T-helper 2 cell (primary cell): Measurements from ENCODE around the gene SPACA4.

ENCODE experiments used
- DNase-seq, 5 experiments: peaks; one replicate each; pipeline versions ENCODE4 v3.0.0 to v3.0.0-alpha.2; 2012 to 2022

Gene SPACA4

DNA sequence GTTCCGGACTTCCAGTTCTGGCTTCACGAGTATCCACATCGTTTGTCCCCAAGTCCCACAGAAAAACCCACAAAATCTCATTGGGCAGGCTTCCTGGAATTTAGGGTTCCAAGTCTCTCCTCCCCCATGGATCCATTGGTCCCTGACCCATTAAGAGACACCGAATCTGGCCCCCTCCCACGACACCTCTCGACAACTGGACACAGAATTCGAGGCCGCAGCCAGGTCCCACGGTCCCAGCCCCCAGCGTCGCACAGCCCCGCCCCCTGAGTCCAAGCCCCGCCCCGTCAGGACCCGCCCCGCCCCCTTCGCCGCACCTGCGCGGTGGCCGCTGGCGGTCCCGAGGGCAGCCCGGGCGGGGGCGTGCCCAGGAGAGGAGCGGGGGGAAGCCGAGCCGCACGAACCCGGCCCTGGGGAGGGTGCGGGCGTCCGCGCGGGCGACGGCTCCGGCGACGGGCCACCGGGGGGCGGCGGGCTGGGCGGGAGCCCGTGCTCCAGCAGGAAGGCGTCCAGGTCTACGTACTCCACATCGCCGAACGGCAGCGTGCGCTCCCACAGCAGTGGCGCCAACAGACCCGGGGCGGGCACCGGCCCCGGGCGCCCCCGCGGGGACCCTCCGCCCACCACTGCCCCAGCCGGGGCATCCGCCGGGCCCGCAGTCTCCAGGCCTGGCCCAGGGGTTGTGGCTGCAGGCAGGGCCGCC lies 28.9 kb downstream of the SPACA4 start:
- DNase-seq = peak; percentile 55 to 78 (median 61)

DNA sequence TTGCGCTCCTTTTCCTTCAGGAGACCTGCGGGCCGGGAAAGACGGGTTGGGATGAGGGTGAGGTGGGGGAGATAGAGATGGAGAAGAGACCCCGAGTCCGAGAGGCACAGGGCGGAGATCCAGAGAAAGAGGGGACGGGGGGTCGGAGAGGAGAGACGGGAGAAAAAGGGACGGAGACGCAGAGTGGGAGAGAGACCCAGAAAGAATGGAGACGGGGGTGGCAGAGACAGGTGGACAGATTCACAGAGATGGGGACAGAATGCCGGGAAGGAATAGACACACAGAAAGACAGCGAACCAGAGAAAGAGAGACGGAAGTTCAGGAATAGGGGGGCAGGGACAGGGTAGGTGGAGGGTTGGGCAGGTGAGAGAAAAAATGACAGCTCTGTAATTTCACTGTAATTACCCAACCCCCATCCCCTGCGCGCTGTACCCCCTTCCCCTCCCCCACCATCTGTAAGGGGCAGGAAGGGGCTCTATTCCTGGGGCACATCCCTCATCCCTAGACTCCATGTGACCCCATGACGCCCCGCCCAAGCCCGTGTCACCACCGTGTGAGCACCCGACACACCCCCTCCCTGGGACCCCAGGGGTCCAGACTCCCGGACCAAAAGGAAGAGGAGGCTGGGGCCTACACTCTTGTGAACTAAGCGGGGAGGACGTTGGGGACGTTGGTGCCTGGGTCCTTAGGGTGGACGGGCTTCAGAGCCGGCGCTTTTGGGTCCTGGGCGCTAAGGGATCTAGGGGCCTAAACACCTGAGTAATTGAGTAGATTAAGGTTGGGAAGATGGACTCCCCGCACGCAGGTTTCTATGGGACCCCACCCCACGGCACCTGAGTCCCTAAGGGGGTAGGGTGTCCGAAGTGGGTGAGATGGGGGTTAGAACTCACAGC lies 29.7 kb downstream of the SPACA4 start:
- DNase-seq = peak in 1 of 5 experiments; percentile 56

DNA sequence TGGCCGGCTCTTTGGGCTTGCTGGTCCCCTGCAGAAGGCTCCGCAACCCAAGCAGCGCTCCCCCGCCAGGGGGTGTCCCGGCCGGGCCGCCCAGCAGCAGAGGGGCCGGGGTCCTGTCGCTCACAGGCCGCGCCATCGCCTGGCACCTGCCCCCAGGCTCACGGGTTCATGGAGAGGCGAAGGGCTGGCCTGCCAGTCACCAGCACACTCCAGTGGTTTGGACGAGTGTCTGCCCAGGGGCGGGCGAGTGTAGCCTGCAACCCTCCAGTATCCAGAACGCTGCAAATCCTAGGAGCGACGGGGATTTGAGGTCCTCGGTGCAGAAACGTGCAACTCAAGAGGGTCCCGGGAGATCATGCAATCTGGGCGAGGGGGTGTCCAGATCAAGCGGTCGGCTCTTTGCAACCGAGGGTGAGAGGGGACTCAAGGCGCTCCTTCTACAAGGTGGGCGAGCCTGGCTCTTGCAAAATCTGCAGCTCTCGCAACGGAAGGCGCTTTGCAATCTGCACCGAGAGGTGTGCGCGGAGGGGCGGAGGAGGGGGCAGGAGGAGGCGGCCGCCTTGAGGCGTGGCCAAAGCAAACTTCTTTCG lies 30.4 kb downstream of the SPACA4 start, which contains the start of gene DBP:
DBP (minus strand) TSS at position 521 of the 590 bp plus-strand sequence; CDS start at position 136, 385 bp downstream.
- peak in 1 of 5 experiments; percentile 36 for DNase-seq

DNA sequence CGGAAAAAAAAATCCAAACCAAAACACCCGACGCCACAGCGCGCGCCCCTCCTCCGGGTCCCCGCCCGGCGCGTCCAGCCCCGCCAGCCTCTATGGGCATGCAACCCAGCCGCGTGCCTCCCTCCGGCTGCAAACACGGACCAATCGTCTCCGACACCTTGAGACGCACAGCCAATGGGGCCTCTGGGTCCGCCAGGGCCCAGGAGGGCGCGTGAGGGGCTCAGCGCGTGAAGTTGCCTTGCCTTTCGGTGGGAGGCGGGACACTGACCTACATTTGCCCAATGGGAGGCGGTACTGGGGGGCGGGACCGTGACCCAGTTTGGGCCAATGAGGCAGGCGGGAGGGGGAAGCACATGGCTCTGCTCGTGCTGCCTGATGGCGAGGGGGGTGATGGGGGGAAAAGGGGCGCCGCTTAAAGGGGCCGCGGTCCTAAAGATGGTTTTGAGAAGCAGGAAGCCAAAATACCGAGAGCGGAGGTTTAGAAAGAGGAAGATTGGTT lies 31.0 kb downstream of the SPACA4 start:
- peak; percentile 98 to 100 (median 100) for DNase-seq

DNA sequence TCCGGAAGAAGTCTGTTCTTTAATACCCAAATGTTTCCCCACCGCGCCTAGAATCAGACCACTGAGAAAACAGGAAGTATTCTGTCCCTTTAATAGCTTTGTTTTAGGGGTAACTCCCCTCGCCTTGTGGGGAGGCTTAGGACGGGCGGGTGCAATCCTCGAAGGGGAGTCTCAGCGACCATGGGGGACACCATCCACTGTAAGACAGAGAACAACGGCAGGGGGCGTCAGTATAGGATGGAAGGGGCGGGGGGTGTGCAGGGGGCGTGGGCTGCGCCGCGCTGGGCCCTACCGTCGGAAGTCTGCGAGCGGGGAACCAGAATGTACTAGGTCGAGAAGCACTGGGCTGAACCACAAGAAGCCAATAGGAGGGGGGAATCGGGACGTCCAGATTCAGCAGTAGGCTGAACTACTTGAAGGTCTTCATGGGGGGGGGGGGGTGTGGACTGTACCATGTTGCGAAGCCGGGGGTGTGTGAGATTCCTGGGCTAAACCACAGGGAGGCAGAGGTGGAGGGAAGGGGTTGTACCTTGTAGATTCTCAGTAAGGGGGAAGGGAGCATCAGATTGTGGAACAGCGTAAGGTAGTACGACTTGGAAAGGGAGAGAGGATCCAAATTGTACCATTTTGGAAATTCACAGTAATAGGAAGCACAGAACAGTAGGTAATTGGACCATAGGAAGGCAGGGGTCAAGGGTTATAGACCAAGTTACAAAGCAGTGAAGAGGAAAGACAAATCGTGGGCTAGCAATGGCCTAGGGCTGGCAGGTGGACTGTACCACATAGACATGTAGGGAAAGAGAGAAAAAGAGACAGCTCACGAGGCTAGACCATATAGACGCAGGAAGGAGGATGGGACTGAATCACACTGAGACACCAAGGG lies 31.6 kb downstream of the SPACA4 start:
- DNase-seq = peak; percentile 59 to 97 (median 83)

DNA sequence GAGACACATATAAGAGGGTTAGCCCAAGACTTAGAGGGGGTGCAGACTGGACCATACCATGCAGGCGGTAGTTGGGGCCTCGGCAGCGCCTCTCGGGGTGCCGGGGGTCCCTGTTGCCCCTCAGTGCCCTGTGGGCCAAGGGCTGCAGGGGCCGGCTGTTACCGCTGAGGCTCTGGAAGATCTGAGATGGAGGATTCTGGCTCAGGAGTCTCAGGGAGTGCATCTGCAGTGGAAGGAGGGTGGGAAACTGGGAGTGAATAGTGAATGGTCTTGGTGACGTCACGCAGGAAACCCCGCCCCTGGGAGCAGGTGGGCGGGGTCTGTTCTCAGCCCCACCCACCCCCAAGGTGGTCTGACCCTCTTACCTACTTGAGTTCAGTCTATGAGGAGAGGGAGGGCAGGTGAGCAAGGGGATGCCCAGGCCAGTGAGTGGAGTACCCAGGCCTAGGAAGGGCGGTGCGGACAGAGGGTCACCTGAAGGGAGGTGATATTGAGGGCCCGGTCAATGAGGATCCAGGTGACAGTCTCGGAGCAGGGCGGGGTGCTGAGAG lies 32.4 kb downstream of the SPACA4 start:
- peak in 1 of 5 experiments; percentile 8 for DNase-seq

DNA sequence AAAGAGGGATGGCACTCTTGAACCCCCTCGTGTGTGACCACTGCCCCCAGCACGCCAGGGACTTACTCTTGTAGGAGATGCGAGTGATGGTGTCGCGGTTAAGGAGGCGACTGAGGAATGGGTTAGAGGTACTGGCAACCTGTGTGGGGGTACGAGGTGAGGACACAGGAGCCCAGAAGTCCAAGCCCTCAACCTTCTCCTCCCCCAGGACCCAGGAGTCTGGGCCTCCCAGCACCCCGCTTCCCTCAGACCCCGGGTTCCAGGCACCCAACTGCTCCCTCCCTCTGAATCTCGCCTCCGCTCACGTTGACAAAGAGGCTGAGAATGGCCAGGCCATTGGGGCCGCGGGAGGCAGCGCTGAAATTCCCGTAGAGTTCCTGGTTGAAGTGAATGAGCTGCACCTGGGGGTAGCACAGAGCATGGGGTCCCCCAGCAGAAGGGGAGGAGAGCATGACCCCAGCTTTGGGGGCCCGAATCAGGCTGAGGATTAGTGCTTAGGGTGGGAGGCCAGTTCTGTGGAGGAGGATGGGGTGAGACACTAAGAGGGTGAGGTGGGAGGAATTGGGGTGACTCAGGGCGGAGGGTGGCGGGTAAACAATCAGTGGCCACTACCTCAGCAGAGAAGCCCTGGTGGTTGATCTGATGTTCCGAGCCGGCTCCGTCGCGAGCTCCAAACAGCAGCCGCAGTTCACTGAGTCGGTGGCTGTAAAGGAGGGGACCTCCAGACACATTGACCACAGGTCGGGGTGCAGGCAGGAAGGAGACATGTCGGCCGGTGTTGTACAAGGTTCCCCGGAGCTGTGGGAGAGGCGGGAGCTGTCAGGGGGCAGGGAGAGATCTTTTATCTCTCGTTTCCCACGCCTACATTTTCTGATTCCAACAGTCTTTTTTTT lies 33.2 kb downstream of the SPACA4 start:
- DNase-seq = no peak

DNA sequence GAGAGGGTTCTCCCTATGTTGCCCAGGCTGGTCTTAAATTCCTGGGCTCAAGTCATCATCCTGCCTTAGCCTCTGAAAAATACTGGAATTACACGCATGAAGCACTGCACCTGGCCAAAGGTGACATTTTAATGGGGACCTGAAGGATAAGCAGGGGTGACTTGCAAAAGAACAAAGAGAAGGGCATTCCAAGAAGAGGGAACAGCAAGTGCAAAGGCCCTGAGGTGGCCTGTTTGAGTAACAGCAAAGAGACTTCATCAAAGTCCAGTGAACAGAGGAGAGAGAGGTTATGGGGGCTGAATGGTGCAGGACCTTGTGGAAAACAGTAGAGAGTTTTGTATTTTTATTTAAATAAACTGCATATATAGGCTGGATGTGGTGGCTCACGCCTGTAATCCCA lies 35.3 kb downstream of the SPACA4 start:
- DNase-seq = no peak

DNA sequence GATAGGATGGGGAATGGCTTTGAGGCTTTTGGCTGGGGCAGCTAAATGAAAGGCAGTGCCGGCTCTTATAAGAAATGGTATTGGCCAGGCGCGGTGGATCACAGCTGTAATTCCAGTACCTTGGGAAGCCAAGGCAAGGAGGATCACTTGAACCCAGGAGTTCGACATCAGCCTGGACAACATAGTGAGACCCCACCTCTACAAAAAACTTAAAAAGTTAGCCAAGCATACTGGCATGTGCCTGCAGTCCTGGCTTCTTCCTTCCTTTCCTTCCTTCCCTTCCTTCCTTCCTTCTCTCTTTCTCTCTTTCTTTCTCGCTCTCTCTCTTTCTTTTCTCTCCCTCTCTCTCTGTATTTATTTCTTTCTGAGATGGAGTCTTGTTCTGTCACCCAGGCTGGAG lies 36.3 kb downstream of the SPACA4 start:
- no peak for DNase-seq

DNA sequence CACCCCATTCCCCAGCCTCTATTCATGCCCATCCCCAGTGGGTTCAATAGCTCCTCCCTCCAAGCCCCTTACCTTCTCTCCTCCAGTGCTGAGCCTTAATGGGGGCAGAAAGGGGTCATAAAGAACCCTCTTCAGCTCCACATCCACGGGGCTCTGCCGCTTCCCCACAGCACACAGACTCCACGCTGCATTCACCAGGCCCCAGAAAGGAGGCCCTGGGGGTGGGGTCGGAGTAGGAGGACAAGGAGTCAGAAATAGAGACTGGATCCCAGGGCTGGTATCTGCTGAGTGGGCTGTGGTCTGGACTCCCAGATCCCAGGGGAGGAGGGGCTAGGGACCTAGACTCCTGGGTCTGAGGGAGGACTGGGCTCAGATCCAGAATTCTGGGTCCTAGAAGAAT lies 37.8 kb downstream of the SPACA4 start:
- no peak for DNase-seq

DNA sequence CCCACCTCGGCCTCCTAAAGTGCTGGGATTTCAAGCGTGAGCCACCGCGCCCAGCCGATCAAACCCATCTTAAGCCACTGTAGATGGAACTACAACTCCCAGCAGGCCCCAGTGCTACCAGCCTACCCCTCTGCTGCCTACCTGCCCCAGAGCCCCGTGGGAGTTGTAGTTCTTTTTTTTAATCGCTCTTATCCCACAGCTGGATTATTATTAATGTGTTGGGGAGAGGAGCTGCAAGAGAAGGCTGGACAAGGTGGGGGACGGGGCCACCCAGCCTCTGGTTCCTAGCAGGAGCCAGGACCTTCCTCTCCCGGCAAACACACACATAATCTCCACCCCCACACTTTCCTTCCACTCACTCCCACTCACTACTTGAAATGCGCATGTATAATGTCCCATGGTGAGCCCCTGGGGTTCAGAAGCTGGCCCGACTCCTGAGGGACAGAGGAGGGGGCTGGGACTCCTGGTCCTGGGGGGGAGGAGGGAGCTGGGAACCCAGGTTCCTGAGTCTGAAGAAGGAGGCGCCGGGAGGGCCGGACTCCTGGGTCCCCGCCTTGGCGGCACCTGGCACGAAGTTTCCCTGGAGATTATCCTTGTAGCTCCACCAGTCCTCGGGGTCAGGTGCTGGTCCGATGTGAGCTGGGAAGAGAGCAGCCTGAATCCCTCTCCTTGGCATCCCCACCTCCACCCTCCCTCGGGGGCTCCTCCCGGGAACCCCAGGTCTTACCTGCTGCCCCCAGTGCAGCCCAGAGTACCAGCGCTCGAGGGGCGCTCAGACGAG lies 38.5 kb downstream of the SPACA4 start:
- DNase-seq = peak in 4 of 5 experiments; percentile 60 to 87 (median 66)

DNA sequence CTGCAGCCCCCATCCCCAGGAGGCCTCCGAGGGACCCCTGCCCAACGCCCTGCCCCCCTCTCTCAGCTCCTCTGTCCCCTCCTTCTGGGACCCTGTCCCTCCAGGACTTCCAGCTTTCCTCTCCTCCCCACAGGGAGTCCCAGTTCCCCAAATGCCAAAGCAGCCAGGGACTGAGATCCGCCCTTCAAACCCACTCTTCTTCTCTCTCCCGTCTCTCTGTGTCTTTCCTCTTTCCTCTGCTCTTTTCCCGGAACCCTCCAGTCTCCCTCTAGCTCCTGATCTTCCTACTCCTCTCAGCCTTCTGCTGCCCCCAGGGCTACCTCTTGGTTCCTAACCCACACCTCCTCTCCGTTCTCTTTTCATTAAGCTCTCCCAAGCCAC lies 39.1 kb downstream of the SPACA4 start:
- DNase-seq = no peak

DNA sequence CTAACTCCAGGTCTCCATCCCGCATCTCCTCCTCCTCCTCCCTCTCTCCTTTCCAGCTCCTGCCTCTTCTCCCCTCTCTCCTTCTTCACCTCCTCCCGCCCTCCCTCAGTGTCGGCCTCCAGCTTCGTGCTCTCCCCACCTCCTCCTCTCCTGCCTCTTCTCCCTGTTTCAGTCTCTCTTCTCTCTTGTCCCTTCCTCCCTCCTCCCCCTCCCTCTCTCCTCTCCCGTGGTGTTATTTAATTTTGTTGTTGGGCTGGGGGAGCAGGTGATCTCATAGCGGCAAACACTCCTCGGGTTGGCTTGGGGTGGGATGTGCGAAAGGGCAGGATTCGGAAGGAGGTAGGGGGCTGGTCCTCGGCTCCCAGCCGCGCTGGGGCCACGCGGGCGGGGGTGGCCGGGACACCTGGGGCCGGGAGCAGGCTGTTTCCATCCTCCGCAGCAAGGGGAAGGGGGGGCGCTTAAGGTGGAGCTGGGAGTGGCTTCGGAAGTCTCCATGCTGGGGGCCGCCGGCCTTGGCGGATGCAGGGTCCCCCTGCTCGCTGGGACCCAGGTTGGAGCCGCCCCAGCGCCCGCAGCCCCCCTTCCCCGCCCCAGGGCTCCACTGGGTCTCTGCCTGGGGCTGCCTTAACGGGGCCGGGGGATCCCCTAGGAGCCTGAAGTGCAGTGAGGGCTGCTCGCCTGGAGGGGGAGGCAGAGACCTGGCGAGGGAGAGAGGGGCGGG lies 39.6 kb downstream of the SPACA4 start, which contains the start of gene CA11:
CA11 (minus strand) TSS at position 187 of the 721 bp plus-strand sequence. CDS start 555 bp downstream, outside the sequence.
- peak; percentile 83 to 92 (median 88) for DNase-seq

DNA sequence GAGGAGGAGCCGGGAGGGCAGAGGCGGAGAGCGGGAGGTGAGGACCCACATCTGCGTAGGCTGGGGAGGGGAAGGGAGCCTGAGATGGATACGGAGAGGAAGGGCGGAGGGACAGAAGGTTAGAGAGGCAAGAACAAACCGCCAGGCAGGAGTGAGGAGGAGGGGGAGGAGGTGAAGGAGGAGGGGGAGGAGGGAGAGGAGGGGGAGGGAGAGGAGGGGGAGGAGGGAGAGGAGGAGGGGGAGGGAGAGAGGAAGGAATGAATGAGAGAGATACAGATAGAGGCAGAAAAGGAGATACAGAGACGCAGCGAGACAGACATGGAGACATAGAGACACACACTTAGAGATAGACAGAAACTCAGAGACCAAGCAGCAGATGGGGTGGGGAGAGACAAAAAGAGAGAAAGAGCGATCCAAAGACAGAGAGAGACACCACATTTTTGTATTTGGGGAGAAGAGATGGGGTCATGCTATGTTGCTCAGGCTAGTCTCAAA lies 40.2 kb downstream of the SPACA4 start:
- no peak for DNase-seq

DNA sequence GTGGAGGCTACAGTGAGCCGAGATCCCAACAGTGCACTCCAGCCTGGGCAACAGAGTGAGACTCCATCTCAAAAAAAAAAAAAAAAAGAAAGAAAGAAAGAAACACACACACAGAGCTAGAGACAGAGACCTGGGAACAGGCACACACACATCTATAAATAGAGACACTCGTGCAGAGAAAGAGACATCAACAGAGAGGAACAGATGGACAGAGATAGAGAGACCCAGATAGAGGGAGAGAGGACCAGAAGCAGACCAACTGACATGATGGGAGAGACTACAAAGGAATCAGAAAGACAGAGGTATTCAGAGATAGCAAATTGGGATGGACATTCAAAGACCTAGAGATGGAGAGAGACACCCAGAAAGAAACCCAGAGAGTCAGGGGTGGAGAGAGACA lies 41.6 kb downstream of the SPACA4 start:
- DNase-seq = no peak

DNA sequence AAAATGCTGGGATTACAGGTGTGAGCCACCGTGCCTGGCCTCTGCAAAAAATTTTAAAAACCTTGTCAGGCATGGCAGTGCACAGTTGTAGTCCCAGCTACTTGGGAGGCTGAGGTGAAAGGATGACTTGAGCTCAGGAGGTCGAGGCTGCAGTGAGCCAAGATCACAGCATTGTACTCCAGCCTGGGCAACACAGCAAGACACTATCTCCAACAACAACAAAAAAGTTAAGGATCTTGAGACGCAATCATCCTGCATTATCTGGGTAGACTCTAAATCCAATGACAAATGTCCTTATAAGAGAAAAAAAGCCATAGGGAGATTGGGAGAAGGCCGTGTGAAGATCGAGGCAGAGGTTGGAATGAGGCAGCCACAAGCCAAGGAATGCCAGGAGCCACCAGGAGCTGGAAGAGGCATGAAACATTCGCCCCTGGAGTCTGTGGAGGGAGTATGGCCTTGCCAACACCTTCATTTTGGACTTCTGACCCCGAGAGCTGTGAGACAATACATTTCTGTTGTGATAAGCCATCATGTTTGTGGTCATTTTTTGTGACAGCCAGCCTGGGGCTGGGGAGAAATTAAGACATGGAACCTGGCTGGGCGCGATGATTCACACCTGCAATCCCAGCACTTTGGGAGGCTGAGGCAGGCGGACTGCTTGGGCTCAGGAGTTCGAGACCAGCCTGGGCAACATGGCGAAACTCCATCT lies 44.6 kb downstream of the SPACA4 start:
- no peak for DNase-seq

DNA sequence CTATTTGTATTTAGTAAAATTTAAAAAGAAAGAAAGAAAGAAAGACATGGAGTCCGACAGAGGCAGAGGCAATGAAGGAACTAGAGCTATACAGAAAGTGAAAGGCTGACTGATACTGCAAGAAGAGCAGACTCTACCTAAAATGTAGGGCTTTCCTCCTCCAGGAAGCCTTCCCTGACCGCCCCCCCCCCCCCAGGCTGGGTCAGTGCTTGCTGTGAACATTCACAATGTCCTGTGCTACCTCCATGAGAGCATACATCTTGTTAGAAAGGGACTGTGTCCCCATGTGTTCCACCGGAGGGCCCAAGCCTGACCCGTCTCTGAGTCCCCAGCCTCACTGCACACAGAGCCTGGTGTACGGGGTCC lies 45.1 kb downstream of the SPACA4 start:
- DNase-seq = no peak
